Muscle layer of colon (tissue), 2 donors: ENCODE data around the gene GATA3.

ENCODE experiments used
- H3K27ac ChIP-seq: one replicate; pipeline ENCODE4 v1.7.0; 2013; ENCODE audit warnings: low read depth, mild to moderate bottlenecking, low read length, moderate library complexity
- H3K27me3 ChIP-seq, 2 donors: one replicate each; pipeline ENCODE4 v1.7.0; 2013; ENCODE audit warnings: low read length in 2 of 2, mild to moderate bottlenecking in 2 of 2; ENCODE audit not compliant: insufficient read depth in 2 of 2, control insufficient read depth in 1 of 2
- H3K36me3 ChIP-seq: one replicate; pipeline ENCODE4 v1.7.0; 2013; ENCODE audit warnings: mild to moderate bottlenecking, low read length; ENCODE audit not compliant: insufficient read depth
- H3K4me1 ChIP-seq: one replicate; pipeline ENCODE4 v1.7.0; 2013; ENCODE audit warnings: mild to moderate bottlenecking, low read length; ENCODE audit not compliant: insufficient read depth
- H3K4me3 ChIP-seq, 2 donors: one replicate each; pipeline ENCODE4 v1.7.0; 2013; ENCODE audit warnings: low read length in 2 of 2, low read depth in 1 of 2, mild to moderate bottlenecking in 1 of 2, moderate library complexity in 1 of 2
- H3K9ac ChIP-seq: one replicate; pipeline ENCODE4 v1.7.0; 2013; ENCODE audit warnings: low read length
- H3K9me3 ChIP-seq: one replicate; pipeline ENCODE4 v1.7.0; 2013; ENCODE audit warnings: mild to moderate bottlenecking, low read length
- donor health status: abdominal sarcoma.
- donor health status: Adenocarcinoma of cecum.

Gene GATA3

GRCh38 chr10:8073691-8074416 is 19.4 kb downstream of the GATA3 start:
- H3K9me3 ChIP-seq = no peaks in the 10 kb centered on the region
- H3K27ac ChIP-seq = no peak overlapping the region
- no peaks in the 10 kb centered on the region for H3K36me3 ChIP-seq
- no peaks in the 10 kb centered on the region for H3K4me1 ChIP-seq
- no peaks in the 10 kb centered on the region for H3K27me3 ChIP-seq
- no peak overlapping the region for H3K9ac ChIP-seq
- no peak overlapping the region for H3K4me3 ChIP-seq

DNA sequence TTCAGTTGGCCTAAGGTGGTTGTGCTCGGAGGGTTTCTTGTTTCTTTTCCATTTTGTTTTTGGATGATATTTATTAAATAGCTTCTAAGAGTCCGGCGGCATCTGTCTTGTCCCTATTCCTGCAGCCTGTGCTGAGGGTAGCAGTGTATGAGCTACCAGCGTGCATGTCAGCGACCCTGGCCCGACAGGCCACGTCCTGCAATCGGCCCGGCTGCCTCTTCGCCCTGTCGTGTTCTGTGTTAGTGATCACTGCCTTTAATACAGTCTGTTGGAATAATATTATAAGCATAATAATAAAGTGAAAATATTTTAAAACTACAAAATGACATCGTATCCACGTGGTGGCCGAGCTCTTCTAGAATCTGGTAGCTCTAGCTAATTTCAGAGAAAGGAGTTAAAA is 20.4 kb downstream of the GATA3 start:
- Histone ChIP-seq H3K4me3 (no peak overlapping the region), H3K4me1 (no peaks in the 10 kb centered on the region), H3K36me3 (no peaks in the 10 kb centered on the region), H3K9me3 (no peaks in the 10 kb centered on the region), H3K27ac (no peak overlapping the region), H3K9ac (no peak overlapping the region), H3K27me3 (no peaks in the 10 kb centered on the region)

DNA sequence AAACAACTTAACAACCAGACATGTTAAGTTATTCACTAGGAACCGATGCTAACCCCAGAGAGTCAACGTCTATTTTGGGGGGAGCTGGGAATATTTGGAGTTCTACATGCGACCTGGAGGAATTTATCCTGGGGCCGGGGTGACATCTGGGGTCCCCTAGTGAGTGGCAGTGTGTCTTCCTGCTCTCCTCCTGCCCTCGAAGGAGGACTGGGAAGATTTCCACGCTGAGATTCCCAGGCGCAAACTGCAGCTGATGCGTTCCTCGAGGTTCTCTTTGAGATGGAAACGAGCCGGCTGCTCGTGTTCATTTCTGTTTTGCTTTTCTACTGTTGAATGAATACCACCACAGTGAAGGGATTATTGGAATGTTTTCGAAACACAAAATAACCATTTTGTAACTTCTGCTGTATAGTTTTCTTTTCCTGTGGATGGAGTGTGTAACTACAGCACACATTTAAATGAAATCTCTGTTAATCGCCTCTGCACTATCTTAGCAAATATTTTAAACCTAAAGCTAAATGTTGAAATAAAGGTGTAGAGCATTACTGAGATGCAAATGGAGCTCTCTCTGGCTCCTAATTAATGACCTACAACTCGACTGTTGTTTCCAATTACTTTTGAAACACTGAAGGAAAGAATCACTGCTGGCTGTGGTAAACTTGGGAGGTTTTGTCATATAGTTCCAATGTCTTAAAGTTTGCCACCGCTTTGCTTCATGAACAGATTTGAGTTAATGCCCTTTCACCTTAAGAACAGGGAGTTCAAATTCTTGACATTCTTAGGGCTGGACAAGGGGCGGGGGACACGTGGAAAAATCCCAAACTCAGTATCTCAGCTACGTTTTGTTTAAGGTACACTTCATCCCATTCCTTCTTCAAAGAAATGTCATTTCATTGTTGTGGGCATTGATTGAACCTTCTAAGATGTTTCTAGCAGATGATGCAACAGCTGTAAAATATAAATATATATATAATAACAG is 21.1 kb downstream of the GATA3 start:
- Histone ChIP-seq H3K4me3 (no peak overlapping the region), H3K9ac (no peak overlapping the region), H3K4me1 (no peaks in the 10 kb centered on the region), H3K27me3 (no peaks in the 10 kb centered on the region), H3K9me3 (no peaks in the 10 kb centered on the region), H3K36me3 (no peaks in the 10 kb centered on the region), H3K27ac (no peak overlapping the region)

DNA sequence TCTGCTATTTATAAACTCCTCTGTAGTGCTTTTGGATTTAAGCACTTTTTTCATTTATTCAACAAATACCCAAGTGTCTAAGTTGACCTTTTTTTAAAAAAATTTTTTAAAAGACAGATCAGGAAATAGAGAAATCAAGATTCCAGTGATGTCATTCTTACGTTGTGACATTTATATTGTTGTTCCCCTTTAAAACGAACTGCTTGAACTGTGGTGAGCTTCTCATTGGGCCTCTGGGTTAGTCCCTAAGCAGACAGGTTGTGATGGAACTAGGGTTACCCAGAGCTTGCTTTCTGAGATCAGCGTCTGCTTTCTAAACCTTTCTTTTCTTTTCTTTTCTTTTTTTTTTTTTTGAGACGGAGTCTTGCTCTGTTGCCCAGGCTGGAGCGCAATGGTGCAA is 22.4 kb downstream of the GATA3 start:
- H3K4me3 ChIP-seq = no peak overlapping the region
- no peaks in the 10 kb centered on the region for H3K36me3 ChIP-seq
- peaks cover 0 to 3% of the 10 kb centered on the region in 2 donors for H3K27me3 ChIP-seq
- no peaks in the 10 kb centered on the region for H3K9me3 ChIP-seq
- H3K9ac ChIP-seq = no peak overlapping the region
- H3K4me1 ChIP-seq = no peaks in the 10 kb centered on the region
- no peak overlapping the region for H3K27ac ChIP-seq

DNA sequence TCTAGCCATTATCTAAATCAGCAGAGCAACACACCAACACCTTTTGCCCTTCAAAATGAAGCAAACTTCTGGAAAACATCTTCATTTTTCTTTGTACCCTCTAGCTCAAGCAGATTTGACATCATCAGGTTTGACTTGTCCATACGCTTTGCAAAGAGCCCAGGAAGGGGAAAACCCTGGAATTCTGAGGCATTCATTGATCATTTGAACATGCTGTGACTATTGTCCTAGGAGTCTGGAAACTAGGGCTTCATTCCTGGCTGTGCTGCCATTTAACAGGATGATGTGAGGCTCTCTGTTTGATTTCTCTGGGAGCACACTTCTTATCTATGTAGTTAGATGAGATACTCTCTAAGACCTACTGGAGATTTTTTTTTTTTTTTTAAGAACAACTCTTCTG is 23.5 kb downstream of the GATA3 start:
- Histone ChIP-seq H3K9me3 (no peaks in the 10 kb centered on the region), H3K4me3 (no peak overlapping the region), H3K36me3 (no peaks in the 10 kb centered on the region), H3K4me1 (no peaks in the 10 kb centered on the region), H3K27ac (no peak overlapping the region), H3K27me3 (peaks cover 0 to 3% of the 10 kb centered on the region in 2 donors), H3K9ac (no peak overlapping the region)

- Histone ChIP-seq H3K4me3 (no peak overlapping the region), H3K27me3 (peaks cover 0 to 3% of the 10 kb centered on the region in 2 donors), H3K9me3 (no peaks in the 10 kb centered on the region), H3K4me1 (no peaks in the 10 kb centered on the region), H3K27ac (no peak overlapping the region), H3K36me3 (no peaks in the 10 kb centered on the region), H3K9ac (no peak overlapping the region)
These were observed 24.6 kb downstream of the GATA3 start for GRCh38 chr10:8079126-8079525.

DNA sequence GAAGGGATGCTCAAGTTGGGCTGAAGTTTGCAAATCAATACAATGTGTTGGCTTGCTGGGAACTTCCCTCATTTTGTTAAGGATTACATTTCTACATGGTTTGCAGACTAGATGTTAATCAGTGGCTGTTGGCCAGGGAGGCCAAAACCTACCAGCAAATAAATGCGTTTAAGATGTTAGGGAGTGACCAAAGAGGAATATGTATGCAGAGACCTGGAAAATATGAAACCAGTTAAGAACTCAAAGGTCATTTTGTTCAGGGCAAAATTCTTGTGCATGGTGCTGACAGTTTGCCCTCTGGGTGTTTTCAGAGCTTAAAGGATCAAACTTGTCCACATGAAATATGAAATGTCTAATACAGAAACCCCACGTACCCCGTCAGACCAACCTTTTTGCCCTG is 30.3 kb downstream of the GATA3 start:
- Histone ChIP-seq H3K4me3 (no peak overlapping the region), H3K9me3 (no peaks in the 10 kb centered on the region), H3K9ac (no peak overlapping the region), H3K27ac (no peak overlapping the region), H3K27me3 (peaks cover 0 to 3% of the 10 kb centered on the region in 2 donors), H3K36me3 (no peaks in the 10 kb centered on the region), H3K4me1 (no peaks in the 10 kb centered on the region)

DNA sequence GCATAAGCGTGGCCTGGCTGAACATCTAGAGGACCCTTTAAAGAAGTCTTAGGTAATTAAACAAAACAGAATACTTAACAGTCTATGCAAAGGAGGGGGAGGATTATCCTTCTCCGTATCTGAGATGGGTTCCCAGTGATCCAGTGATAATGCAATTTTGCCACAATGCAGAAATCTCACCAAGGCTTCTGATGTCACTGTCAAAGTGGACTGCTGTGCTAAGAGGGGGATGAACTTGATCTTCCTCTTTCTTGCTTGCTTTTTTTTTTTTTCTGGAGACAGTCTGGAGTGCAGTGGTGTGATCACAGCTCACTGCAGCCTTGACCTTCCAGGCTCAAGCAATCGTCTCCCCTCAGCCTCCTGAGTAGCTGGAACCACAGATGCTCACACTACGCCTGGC is 30.8 kb downstream of the GATA3 start:
- Histone ChIP-seq H3K4me1 (no peaks in the 10 kb centered on the region), H3K9ac (no peak overlapping the region), H3K9me3 (no peaks in the 10 kb centered on the region), H3K4me3 (no peak overlapping the region), H3K27me3 (peaks cover 0 to 3% of the 10 kb centered on the region in 2 donors), H3K36me3 (no peaks in the 10 kb centered on the region), H3K27ac (no peak overlapping the region)

DNA sequence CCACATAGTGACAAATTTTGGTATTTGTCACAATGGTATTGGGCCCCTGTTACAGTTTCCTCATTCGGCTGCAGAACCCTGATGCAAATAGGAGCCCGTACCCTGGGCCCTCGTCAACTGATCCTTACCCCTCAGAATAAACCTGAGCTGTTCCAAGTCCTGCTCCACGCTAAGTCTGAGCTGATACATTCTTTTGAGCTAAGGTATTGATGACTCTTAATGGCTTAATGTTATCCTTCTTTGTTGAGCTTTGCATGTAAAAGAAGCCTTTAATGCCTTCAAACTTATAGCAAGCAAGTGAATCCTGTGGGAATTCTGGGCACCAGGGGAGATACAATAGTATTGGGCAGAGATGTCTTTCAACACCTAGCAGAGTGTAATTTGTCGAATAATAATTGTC is 31.8 kb downstream of the GATA3 start:
- Histone ChIP-seq H3K4me1 (no peaks in the 10 kb centered on the region), H3K9ac (no peak overlapping the region), H3K27ac (no peak overlapping the region), H3K9me3 (no peaks in the 10 kb centered on the region), H3K36me3 (no peaks in the 10 kb centered on the region), H3K4me3 (no peak overlapping the region), H3K27me3 (no peaks in the 10 kb centered on the region)

GRCh38 chr10:8088504-8088903 is 34.0 kb downstream of the GATA3 start:
- no peak overlapping the region for H3K27ac ChIP-seq
- no peaks in the 10 kb centered on the region for H3K36me3 ChIP-seq
- no peaks in the 10 kb centered on the region for H3K4me1 ChIP-seq

DNA sequence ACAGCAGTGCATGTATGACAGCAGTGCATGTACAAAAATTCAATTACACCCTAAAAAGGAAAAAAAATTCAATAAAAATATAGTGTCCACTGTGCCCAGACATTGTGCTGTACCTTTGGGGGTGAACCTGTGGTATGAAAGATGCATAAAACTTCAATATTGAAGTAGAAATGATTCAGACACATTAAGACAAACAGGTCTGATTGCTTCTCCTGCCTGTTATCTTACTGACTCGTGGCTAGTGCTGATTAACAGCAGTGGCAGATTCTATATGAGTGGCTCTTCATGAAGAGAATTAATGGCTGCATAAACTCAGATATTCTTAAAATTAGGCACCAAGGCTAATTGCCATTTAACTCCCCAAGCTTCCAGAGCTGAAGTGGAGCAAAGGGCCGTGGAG is 37.9 kb downstream of the GATA3 start:
- H3K4me3 ChIP-seq = no peak overlapping the region
- no peaks in the 10 kb centered on the region for H3K9me3 ChIP-seq

More at GRCh38 chr10:8088504-8088903, 34.0 kb downstream of the GATA3 start:
- H3K4me3 ChIP-seq = no peak overlapping the region
- no peaks in the 10 kb centered on the region for H3K27me3 ChIP-seq
- H3K9me3 ChIP-seq = no peaks in the 10 kb centered on the region
- no peak overlapping the region for H3K9ac ChIP-seq

More for the DNA sequence above, 37.9 kb downstream of the GATA3 start:
- no peaks in the 10 kb centered on the region for H3K4me1 ChIP-seq
- H3K27ac ChIP-seq = no peak overlapping the region
- no peaks in the 10 kb centered on the region for H3K27me3 ChIP-seq
- no peaks in the 10 kb centered on the region for H3K36me3 ChIP-seq
- H3K9ac ChIP-seq = no peak overlapping the region
